Measurements from ENCODE around the gene SCARB1.

Gene SCARB1

DNA sequence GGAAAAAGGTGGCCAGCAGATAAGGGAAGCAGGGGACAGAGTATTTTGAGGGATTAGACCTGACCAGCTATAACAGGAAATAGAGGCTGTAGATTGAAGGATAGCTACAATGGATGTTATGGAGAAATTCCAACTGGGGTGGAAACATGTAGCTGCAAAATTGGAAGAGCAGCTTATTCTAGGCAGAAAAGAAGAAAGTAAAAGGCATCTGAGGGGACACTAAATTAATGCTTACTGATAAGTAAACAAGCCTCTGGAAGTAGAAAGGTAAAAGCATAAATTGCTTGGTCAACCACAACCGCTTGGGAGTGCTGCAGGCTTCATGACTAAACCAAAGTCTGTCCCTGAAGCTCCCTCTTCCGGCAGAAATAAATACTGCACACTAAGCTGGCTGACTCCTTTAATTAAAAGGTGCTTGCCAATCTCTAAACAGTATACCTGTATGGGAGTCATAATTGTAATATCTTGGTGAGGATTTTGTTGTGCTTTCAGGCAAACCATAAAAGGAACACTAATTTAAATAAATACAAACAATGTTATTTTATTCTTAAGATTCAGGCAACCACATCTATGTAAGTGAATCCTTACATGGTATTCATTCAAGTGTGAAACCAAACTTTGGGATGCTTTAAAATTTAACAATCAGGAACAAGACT, 43.1 kb upstream of the SCARB1 start (continued):
- TF ChIP-seq ZFP69B (tag by site-specific recombination; IDR thresholded peaks at IDR 0.05), result peak; percentile 55; the same call in 1 of the 2 replicates
- no peak for TF ChIP-seq ZNF426 (tag by site-specific recombination; IDR thresholded peaks at IDR 0.05)
- TF ChIP-seq ZNF112 (tag by site-specific recombination; IDR thresholded peaks at IDR 0.05), result no peak
- no peak for TF ChIP-seq PBX3 (CRISPR knock-in tag; IDR thresholded peaks at IDR 0.05)
- no peak for TF ChIP-seq MEIS1 (CRISPR knock-in tag; IDR thresholded peaks at IDR 0.05; ENCODE audit: borderline replicate concordance)
- no peak for TF ChIP-seq ZNF48 (tag by site-specific recombination; IDR thresholded peaks at IDR 0.05)
- no peak for TF ChIP-seq ZNF23 (tag by site-specific recombination; IDR thresholded peaks at IDR 0.05; ENCODE audit: borderline replicate concordance)
- TF ChIP-seq ZNF837 (tag by site-specific recombination; IDR thresholded peaks at IDR 0.05), result no peak
- no peak for TF ChIP-seq ZNF548 (tag by site-specific recombination; IDR thresholded peaks at IDR 0.05)
- no peak for TF ChIP-seq ZNF274 (IDR thresholded peaks at IDR 0.05; ENCODE audit: low read length)
- TF ChIP-seq ZNF274 (tag by site-specific recombination; IDR thresholded peaks at IDR 0.05; ENCODE audit: borderline replicate concordance), result no peak
- no peak for TF ChIP-seq ZSCAN16 (tag by site-specific recombination; IDR thresholded peaks at IDR 0.05)
- TF ChIP-seq ZNF366 (tag by site-specific recombination; conservative IDR thresholded peaks at IDR 0.05), result peak; percentile 49; the same call in 1 of the 2 replicates
- TF ChIP-seq, protein P1, sequence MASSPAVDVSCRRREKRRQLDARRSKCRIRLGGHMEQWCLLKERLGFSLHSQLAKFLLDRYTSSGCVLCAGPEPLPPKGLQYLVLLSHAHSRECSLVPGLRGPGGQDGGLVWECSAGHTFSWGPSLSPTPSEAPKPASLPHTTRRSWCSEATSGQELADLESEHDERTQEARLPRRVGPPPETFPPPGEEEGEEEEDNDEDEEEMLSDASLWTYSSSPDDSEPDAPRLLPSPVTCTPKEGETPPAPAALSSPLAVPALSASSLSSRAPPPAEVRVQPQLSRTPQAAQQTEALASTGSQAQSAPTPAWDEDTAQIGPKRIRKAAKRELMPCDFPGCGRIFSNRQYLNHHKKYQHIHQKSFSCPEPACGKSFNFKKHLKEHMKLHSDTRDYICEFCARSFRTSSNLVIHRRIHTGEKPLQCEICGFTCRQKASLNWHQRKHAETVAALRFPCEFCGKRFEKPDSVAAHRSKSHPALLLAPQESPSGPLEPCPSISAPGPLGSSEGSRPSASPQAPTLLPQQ (tag by site-specific recombination; IDR thresholded peaks at IDR 0.05), result peak; percentile 69
- no peak for TF ChIP-seq ZNF707 (tag by site-specific recombination; IDR thresholded peaks at IDR 0.05)
- no peak for TF ChIP-seq ZNF555 (tag by site-specific recombination; conservative IDR thresholded peaks at IDR 0.05)
- TF ChIP-seq ZNF211 (tag by site-specific recombination; IDR thresholded peaks at IDR 0.05; ENCODE audit: low read depth), result no peak
- TF ChIP-seq ZNF138 (tag by site-specific recombination; IDR thresholded peaks at IDR 0.05; ENCODE audit: borderline replicate concordance), result no peak
- TF ChIP-seq, protein P2, sequence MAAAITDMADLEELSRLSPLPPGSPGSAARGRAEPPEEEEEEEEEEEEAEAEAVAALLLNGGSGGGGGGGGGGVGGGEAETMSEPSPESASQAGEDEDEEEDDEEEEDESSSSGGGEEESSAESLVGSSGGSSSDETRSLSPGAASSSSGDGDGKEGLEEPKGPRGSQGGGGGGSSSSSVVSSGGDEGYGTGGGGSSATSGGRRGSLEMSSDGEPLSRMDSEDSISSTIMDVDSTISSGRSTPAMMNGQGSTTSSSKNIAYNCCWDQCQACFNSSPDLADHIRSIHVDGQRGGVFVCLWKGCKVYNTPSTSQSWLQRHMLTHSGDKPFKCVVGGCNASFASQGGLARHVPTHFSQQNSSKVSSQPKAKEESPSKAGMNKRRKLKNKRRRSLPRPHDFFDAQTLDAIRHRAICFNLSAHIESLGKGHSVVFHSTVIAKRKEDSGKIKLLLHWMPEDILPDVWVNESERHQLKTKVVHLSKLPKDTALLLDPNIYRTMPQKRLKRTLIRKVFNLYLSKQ (tag by site-specific recombination; IDR thresholded peaks at IDR 0.05; ENCODE audit: borderline replicate concordance), result no peak
- TF ChIP-seq ZSCAN23 (tag by site-specific recombination; IDR thresholded peaks at IDR 0.05), result no peak
- no peak for TF ChIP-seq HOXC10 (CRISPR knock-in tag; IDR thresholded peaks at IDR 0.05)
- no peak for TF ChIP-seq ZNF843 (tag by site-specific recombination; IDR thresholded peaks at IDR 0.05)
- no peak for TF ChIP-seq BCL11A (tag by site-specific recombination; IDR thresholded peaks at IDR 0.05; ENCODE audit: low read depth)
- TF ChIP-seq ZNF2 (tag by site-specific recombination; IDR thresholded peaks at IDR 0.05), result peak; percentile 95
- no peak for TF ChIP-seq ZNF16 (tag by site-specific recombination; IDR thresholded peaks at IDR 0.05; ENCODE audit: low read depth)
- TF ChIP-seq ZNF792 (tag by site-specific recombination; IDR thresholded peaks at IDR 0.05), result no peak
- no peak for TF ChIP-seq GLI4 (tag by site-specific recombination; IDR thresholded peaks at IDR 0.05)
- no peak for TF ChIP-seq GLIS2 (tag by site-specific recombination; IDR thresholded peaks at IDR 0.05)
